HEK293T (cell line): Measurements from ENCODE around the gene SOX30.

ENCODE experiments used
- ARNT ChIP-seq: fragments of 450-650 bp; IDR thresholded peaks from 2 replicates; pipeline ENCODE4 v1.6.1; 2017; ENCODE audit warnings: mild to moderate bottlenecking
- BHLHE40 ChIP-seq: fragments of 450-650 bp; IDR thresholded peaks from 2 replicates; pipeline ENCODE4 v1.6.1; 2016; ENCODE audit warnings: mild to moderate bottlenecking, moderate library complexity, borderline replicate concordance
- CTBP1 ChIP-seq: fragments of 450-650 bp; IDR thresholded peaks from 2 replicates; pipeline ENCODE4 v1.6.1; 2016; ENCODE audit warnings: borderline replicate concordance
- ELF4 ChIP-seq: fragments of 450-650 bp; IDR thresholded peaks from 2 replicates; pipeline ENCODE4 v1.6.1; 2017; ENCODE audit warnings: antibody characterized with exemption
- FOXA1 ChIP-seq: fragments of 450-650 bp; IDR thresholded peaks from 2 replicates; pipeline ENCODE4 v1.6.1; 2016; ENCODE audit warnings: mild to moderate bottlenecking
- FOXK2 ChIP-seq: fragments of 450-650 bp; IDR thresholded peaks from 2 replicates; pipeline ENCODE4 v1.6.1; 2016; ENCODE audit warnings: mild to moderate bottlenecking
- FOXM1 ChIP-seq: fragments of 450-650 bp; IDR thresholded peaks from 2 replicates; pipeline ENCODE4 v1.6.1; 2017; ENCODE audit warnings: mild to moderate bottlenecking, borderline replicate concordance
- NFRKB ChIP-seq: fragments of 450-650 bp; IDR thresholded peaks from 2 replicates; pipeline ENCODE4 v1.6.1; 2016; ENCODE audit warnings: mild to moderate bottlenecking, moderate library complexity
- SP1 ChIP-seq: fragments of 450-650 bp; IDR thresholded peaks from 2 replicates; pipeline ENCODE4 v1.6.1; 2017
- SUZ12 ChIP-seq: fragments of 450-650 bp; IDR thresholded peaks from 2 replicates; pipeline ENCODE4 v1.6.1; 2016; ENCODE audit warnings: mild to moderate bottlenecking
- TARDBP ChIP-seq: fragments of 450-650 bp; IDR thresholded peaks from 2 replicates; pipeline ENCODE4 v1.6.1; 2016
- ZNF384 ChIP-seq: fragments of 450-650 bp; IDR thresholded peaks from 2 replicates; pipeline ENCODE4 v1.6.1; 2016
- TF ChIP-seq, protein P1 (sequence below): fragments of 450-650 bp; IDR thresholded peaks from 2 replicates; pipeline ENCODE4 v1.6.1; 2016

DNA sequence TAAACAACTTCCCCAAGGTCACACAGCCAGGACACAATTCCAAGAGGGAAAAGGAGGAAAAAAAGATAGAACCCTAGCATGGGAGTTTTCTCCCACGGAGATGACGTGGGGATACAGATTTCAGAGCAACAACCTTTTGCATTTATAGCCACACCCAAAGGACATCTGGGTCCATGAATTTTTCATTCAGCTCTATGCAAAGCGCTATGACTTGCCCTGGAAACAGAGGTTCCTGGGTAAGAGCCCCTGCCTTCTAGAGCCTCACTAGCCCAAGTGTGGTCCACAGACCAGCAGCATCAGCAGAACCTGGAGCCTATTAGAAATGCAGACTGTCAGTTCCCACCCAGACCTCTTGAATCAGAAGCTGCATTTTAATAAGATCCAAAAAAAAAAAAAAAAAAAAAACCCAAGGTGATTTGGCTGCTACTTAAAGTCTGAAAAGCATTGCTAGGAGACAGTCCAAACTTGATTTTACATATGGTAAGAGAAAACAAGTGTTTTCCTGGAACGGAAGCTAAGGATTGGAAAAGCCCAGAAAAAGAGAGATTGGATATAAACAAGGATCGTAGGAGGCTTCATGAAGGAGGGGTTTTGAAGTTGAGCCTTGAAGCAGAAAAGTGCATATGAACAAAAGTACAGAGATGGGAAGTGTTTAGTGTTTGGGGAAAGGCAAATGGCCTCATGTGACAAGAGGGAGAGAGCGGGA is 59.0 kb downstream of the SOX30 start:
- no peak for TF ChIP-seq ZNF384
- no peak for TF ChIP-seq SUZ12
- no peak for TF ChIP-seq FOXK2
- no peak for TF ChIP-seq FOXA1
- TF ChIP-seq, protein P1, sequence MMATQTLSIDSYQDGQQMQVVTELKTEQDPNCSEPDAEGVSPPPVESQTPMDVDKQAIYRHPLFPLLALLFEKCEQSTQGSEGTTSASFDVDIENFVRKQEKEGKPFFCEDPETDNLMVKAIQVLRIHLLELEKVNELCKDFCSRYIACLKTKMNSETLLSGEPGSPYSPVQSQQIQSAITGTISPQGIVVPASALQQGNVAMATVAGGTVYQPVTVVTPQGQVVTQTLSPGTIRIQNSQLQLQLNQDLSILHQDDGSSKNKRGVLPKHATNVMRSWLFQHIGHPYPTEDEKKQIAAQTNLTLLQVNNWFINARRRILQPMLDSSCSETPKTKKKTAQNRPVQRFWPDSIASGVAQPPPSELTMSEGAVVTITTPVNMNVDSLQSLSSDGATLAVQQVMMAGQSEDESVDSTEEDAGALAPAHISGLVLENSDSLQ, result no peak
- TF ChIP-seq BHLHE40, result no peak
- no peak for TF ChIP-seq ARNT
- no peak for TF ChIP-seq SP1
- TF ChIP-seq NFRKB, result no peak
- no peak for TF ChIP-seq FOXM1
- TF ChIP-seq TARDBP, result no peak
- TF ChIP-seq ELF4, result no peak
- TF ChIP-seq CTBP1, result no peak
